A549 treated with GW870086 at 1 μM for 4 hours (cell line): ENCODE results near the gene DOK5. TPM values are rescaled to one million over a fixed set of nuclear protein-coding genes. Genes with fewer than 3 reads are reported as not detected.

Experiments used
- total RNA-seq: library from RNA; stranded (reverse); fragments of 200-300 nt; extraction: Qiagen RNA extraction; gene quantifications from 5 replicates; pipeline ENCODE4 v1.2.3, GENCODE V29; 2022; ENCODE audit warnings: low read depth

DOK5 gene
- total RNA-seq, result not detected in 5 replicates

GRCh38 chr20:54475334-54476168, at the start of gene DOK5:
Gene DOK5 (plus strand): TSS chr20:54475593. CDS start chr20:54475947, 354 bp downstream.

